Peyer's patch (tissue), 4 donors: ENCODE measurements around the gene MZF1. TPM values are rescaled to one million over a fixed set of nuclear protein-coding genes. Genes with fewer than 3 reads are reported as not detected.

Experiments used
- DNase-seq, 3 donors: peaks; one replicate each; pipeline ENCODE4 v3.0.0-alpha.2; 2017 to 2019
- H3K27ac ChIP-seq, 4 donors: fragments of 200-600 bp; sonication (generic); one replicate each; pipeline ENCODE4 v1.5.1; 2016 to 2019
- H3K27me3 ChIP-seq, 2 donors: fragments of 200-600 bp; sonication (generic); one replicate each; pipeline ENCODE4 v1.5.1; 2019
- H3K36me3 ChIP-seq, 3 donors: fragments of 200-600 bp; sonication (generic); one replicate each; pipeline ENCODE4 v1.5.1; 2016 to 2019
- H3K4me1 ChIP-seq, 4 donors: fragments of 200-600 bp; sonication (generic); one replicate each; pipeline ENCODE4 v1.5.1; 2016 to 2019
- H3K4me3 ChIP-seq, 4 donors: fragments of 200-600 bp; sonication (generic); 1 replicate in 3 of 4; 2 replicates in 1 of 4; pipeline ENCODE4 v1.5.1; 2016 to 2019; ENCODE audit warnings: mild to moderate bottlenecking in 1 of 4
- H3K9me3 ChIP-seq, 4 donors: fragments of 200-600 bp; sonication (generic); one replicate each; pipeline ENCODE4 v1.5.1; 2016 to 2019; ENCODE audit warnings: mild to moderate bottlenecking in 1 of 4
- POLR2A ChIP-seq, 2 donors: fragments of 450-650 bp; IDR thresholded peaks; one replicate each; pipeline ENCODE4 v1.5.1; 2017; ENCODE audit warnings: antibody characterized with exemption in 2 of 2, mild to moderate bottlenecking in 2 of 2, moderate library complexity in 2 of 2
- total RNA-seq, 4 donors: library from RNA; depleted of rRNA; stranded (reverse); fragments of >200 nt; gene quantifications; one replicate each; pipeline ENCODE4 v1.1.0, GENCODE V29; 2016
- TF ChIP-seq, protein P1 (sequence below), 6 experiments: fragments of 450-650 bp in 4 of 6; fragments of 200-600 bp in 2 of 6; sonication (generic) in 1 of 6; IDR thresholded peaks; one replicate each; pipeline ENCODE4 v1.5.1; 2017 to 2019; ENCODE audit warnings: antibody characterized with exemption in 6 of 6, mild to moderate bottlenecking in 3 of 6, moderate library complexity in 1 of 6

The MZF1 gene
- total RNA-seq, 4 donors from 2014 or later = 60.9 to 123 (median 82.3) TPM

GRCh38 chr19:58522709-58523108, 50.4 kb downstream of the MZF1 start:
- Histone ChIP-seq H3K27ac (no peak overlapping the region), H3K4me3 (no peak overlapping the region), H3K27me3 (no peaks in the 10 kb centered on the region), H3K36me3 (no peaks in the 10 kb centered on the region), H3K4me1 (peaks cover 3 to 18% (median 12%) of the 10 kb centered on the region in 4 donors), H3K9me3 (no peaks in the 10 kb centered on the region)
- DNase-seq = no peak
- no peak for TF ChIP-seq POLR2A (IDR thresholded peaks at IDR 0.05)
- TF ChIP-seq, protein P1, sequence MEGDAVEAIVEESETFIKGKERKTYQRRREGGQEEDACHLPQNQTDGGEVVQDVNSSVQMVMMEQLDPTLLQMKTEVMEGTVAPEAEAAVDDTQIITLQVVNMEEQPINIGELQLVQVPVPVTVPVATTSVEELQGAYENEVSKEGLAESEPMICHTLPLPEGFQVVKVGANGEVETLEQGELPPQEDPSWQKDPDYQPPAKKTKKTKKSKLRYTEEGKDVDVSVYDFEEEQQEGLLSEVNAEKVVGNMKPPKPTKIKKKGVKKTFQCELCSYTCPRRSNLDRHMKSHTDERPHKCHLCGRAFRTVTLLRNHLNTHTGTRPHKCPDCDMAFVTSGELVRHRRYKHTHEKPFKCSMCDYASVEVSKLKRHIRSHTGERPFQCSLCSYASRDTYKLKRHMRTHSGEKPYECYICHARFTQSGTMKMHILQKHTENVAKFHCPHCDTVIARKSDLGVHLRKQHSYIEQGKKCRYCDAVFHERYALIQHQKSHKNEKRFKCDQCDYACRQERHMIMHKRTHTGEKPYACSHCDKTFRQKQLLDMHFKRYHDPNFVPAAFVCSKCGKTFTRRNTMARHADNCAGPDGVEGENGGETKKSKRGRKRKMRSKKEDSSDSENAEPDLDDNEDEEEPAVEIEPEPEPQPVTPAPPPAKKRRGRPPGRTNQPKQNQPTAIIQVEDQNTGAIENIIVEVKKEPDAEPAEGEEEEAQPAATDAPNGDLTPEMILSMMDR (IDR thresholded peaks at IDR 0.05) = no peak

DNA sequence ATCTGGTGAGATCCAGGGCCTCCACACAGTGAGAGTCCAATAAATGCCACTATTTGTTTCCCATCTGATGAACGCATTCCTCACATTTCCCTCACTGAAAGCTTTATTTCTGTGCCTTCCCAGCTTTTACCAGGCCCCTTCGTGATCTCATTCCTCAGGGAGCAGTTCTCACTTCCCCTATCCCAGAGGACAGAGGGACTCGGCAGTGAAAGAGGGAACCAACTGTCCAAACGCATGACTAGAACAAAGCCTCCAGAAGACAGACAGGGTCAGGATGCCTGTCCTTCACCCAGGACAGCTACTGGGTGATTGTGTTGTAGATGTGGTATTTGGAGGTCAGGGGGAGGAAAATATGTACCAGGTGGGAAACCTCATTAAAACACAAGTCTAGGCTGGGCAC, 51.5 kb downstream of the MZF1 start:
- no peaks in the 10 kb centered on the region for H3K9me3 ChIP-seq
- peaks cover 3 to 27% (median 12%) of the 10 kb centered on the region in 4 donors for H3K4me1 ChIP-seq
- H3K36me3 ChIP-seq = peaks cover 0 to 10% (median 0%) of the 10 kb centered on the region in 3 donors
- no peak overlapping the region for H3K4me3 ChIP-seq
- H3K27me3 ChIP-seq = no peaks in the 10 kb centered on the region
- DNase-seq = no peak
- H3K27ac ChIP-seq = no peak overlapping the region
- TF ChIP-seq POLR2A (IDR thresholded peaks at IDR 0.05) = no peak
- TF ChIP-seq, protein P1 (IDR thresholded peaks at IDR 0.05) = no peak

DNA sequence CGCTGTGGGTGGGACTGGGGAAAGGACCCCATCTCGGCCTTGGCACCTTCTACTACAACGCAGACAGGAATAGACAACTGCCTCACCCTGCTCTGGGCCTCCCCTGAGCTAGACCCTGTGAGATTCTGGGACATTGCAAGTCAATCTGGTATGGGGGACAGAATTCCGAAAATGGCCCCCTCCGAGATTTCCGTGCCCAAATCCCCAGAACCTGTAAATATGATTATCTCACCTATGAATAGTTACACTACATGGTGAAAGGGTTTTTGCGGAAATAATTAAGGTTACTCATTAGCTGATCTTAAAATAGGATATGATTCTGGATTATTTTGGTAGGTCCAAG, 52.9 kb downstream of the MZF1 start:
- H3K27me3 ChIP-seq = no peaks in the 10 kb centered on the region
- no peak for DNase-seq
- H3K9me3 ChIP-seq = no peaks in the 10 kb centered on the region
- H3K4me3 ChIP-seq = peak overlapping the region; percentile 63 to 90 (median 80)
- H3K27ac ChIP-seq = peak overlapping the region; percentile 86 to 97 (median 94)
- peaks cover 3 to 27% (median 12%) of the 10 kb centered on the region in 4 donors for H3K4me1 ChIP-seq
- no peak for TF ChIP-seq POLR2A (IDR thresholded peaks at IDR 0.05)
- TF ChIP-seq, protein P1 (IDR thresholded peaks at IDR 0.05) = no peak
- H3K36me3 ChIP-seq = peaks cover 0 to 21% (median 0%) of the 10 kb centered on the region in 3 donors

- H3K9me3 ChIP-seq = no peaks in the 10 kb centered on the region
- no peaks in the 10 kb centered on the region for H3K27me3 ChIP-seq
- peak within 1 kb of the TSS; percentile 86 to 97 (median 94) for H3K27ac ChIP-seq
- H3K4me1 ChIP-seq = peaks cover 3 to 31% (median 12%) of the 10 kb centered on the region in 4 donors
- TF ChIP-seq POLR2A (IDR thresholded peaks at IDR 0.05) = peak; percentile 42 to 52
- TF ChIP-seq, protein P1 (IDR thresholded peaks at IDR 0.05) = peak; percentile 71 to 95 (median 86)
- peak; percentile 84 to 96 (median 93) for DNase-seq
- H3K4me3 ChIP-seq = peak within 1 kb of the TSS; percentile 63 to 90 (median 80)
- peaks cover 0 to 21% (median 0%) of the 10 kb centered on the region in 3 donors for H3K36me3 ChIP-seq
Measured at GRCh38 chr19:58519355-58520256, 53.5 kb downstream of the MZF1 start, which contains the start of gene ZBTB45. TSS of gene ZBTB45 (minus strand) at chr19:58519810. CDS start at chr19:58517673, 2,137 bp downstream.

- TF ChIP-seq POLR2A (IDR thresholded peaks at IDR 0.05) = no peak
- TF ChIP-seq, protein P1 (IDR thresholded peaks at IDR 0.05) = peak in 4 of 6 experiments; percentile 30 to 73 (median 60)
- Histone ChIP-seq H3K27ac (peak overlapping the region; percentile 86 to 97 (median 94)), H3K9me3 (no peaks in the 10 kb centered on the region), H3K4me1 (peaks cover 3 to 37% (median 12%) of the 10 kb centered on the region in 4 donors), H3K36me3 (peaks cover 0 to 21% (median 0%) of the 10 kb centered on the region in 3 donors), H3K4me3 (peak overlapping the region; percentile 63 to 90 (median 80)), H3K27me3 (no peaks in the 10 kb centered on the region)
- peak in 2 of 3 donors; percentile 53 to 75 for DNase-seq
Measured at GRCh38 chr19:58519087-58519354, 54.1 kb downstream of the MZF1 start.
